DOHH2 (cell line): ENCODE data around the gene VEGFB.

Experiments used
- CTCF ChIP-seq: fragments of 200-600 bp; sonication (generic); IDR thresholded peaks from one replicate; pipeline ENCODE4 v1.5.1; 2014; ENCODE audit warnings: antibody characterized with exemption, mild to moderate bottlenecking, low read depth, low read length; ENCODE audit not compliant: poor library complexity, severe bottlenecking
- EZH2phosphoT487 ChIP-seq: fragments of 200-600 bp; sonication (generic); IDR thresholded peaks from 2 replicates; pipeline ENCODE4 v1.6.1; 2017; ENCODE audit warnings: borderline replicate concordance, mild to moderate bottlenecking, antibody characterized with exemption, low read length, moderate library complexity, mixed read lengths

- TF ChIP-seq CTCF (no peak), EZH2phosphoT487 (no peak)
Measured at GRCh38 chr11:64210301-64211020, 23.9 kb upstream of the VEGFB start.
